K562 (cell line): ENCODE data around the gene RPS2. TPM values are rescaled to one million over a fixed set of nuclear protein-coding genes. Genes with fewer than 3 reads are reported as not detected.
A peak's percentile ranks its signal among the peaks of the same experiment; 100 is the strongest.

Source experiments
- ATAC-seq: fragments of 200-7000 bp; cut with Tn5 transposase; 3 replicates; pipeline ENCODE4 v1.9.1; 2020; ENCODE audit warnings: moderate library complexity
- BruUV-seq: library from RNA; stranded (reverse); fragments of 400-500 nt; replicated peaks from 2 replicates; lab custom pipeline; 2021; lab: Mats Ljungman, UMichigan
- CTCF ChIA-PET: fragments of 300-600 bp; formaldehyde crosslinking; extraction: SDS; loops from one replicate; lab custom pipeline; 2021; ENCODE audit warnings: low intra/inter-chr PET ratio; lab: Yijun Ruan, JAX
- POLR2A ChIA-PET: fragments of 300-600, 350-650 bp; sonication (Branson Sonifier 250); formaldehyde crosslinking; extraction: SDS; loops from one replicate; lab custom pipeline; 2021; ENCODE audit warnings: antibody characterized with exemption, inconsistent platforms; lab: Yijun Ruan, JAX
- DNase-seq, 4 experiments: peaks; one replicate each; pipeline versions ENCODE4 v3.0.0 to v3.0.0-alpha.2; 2011 to 2018; ENCODE audit warnings: low spot score in 3 of 4, mixed read lengths in 3 of 4; ENCODE audit errors: extremely low read depth in 1 of 4
- FAIRE-seq: peaks from 2 replicates; lab custom pipeline; 2011; peaks lifted over from hg19 to GRCh38; lab: Jason Lieb, UNC
- H2AFZ ChIP-seq: 2 replicates; pipeline ENCODE4 v1.6.0; 2011; ENCODE audit warnings: low read depth, low read length, control low read depth, inconsistent platforms
- H3K27ac ChIP-seq: fragments of 200-600 bp; 3 replicates; pipeline ENCODE4 v1.8.0; 2011; ENCODE audit warnings: low read depth, mild to moderate bottlenecking, control low read depth, inconsistent platforms, low read length, moderate library complexity, mixed read lengths; ENCODE audit errors: extremely low read depth
- H3K27me3 ChIP-seq, 2 experiments: fragments of 300-600 bp in 1 of 2; 2 replicates in 1 of 2; 3 replicates in 1 of 2; pipeline versions ENCODE4 v1.6.0 to v1.8.0; 2011; ENCODE audit warnings: inconsistent platforms in 2 of 2, low read length in 2 of 2, mild to moderate bottlenecking in 1 of 2, mixed read lengths in 1 of 2, moderate library complexity in 1 of 2; ENCODE audit not compliant: control insufficient read depth in 2 of 2, insufficient read depth in 2 of 2
- H3K36me3 ChIP-seq: fragments of 300-600 bp; 3 replicates; pipeline ENCODE4 v1.8.0; 2011; ENCODE audit warnings: mild to moderate bottlenecking, low read length, inconsistent platforms; ENCODE audit not compliant: control insufficient read depth, insufficient read depth
- H3K4me1 ChIP-seq, 2 experiments: fragments of 200-600 bp in 1 of 2; replicated peaks in 1 of 2; 2 replicates in 1 of 2; 3 replicates in 1 of 2; pipeline versions ENCODE4 v1.5.1 to v1.8.0; 2011; ENCODE audit warnings: inconsistent platforms in 2 of 2, low read length in 2 of 2, mild to moderate bottlenecking in 1 of 2, mixed read lengths in 1 of 2, moderate library complexity in 1 of 2; ENCODE audit not compliant: control insufficient read depth in 2 of 2, insufficient read depth in 2 of 2
- H3K4me2 ChIP-seq: 2 replicates; pipeline ENCODE4 v1.6.1; 2011; ENCODE audit warnings: low read length, control low read depth, inconsistent platforms, mixed read lengths; ENCODE audit not compliant: insufficient read depth
- H3K4me3 ChIP-seq: fragments of 200-600 bp; sonication (generic), shearing (Covaris generic); 2 replicates; pipeline ENCODE4 v1.5.1; 2016; ENCODE audit warnings: control low read depth, inconsistent platforms
- H3K79me2 ChIP-seq: fragments of 200-600 bp; 3 replicates; pipeline ENCODE4 v1.8.0; 2011; ENCODE audit warnings: low read length, inconsistent platforms; ENCODE audit not compliant: control insufficient read depth, insufficient read depth
- H3K9ac ChIP-seq, 2 experiments: 2 replicates each; pipeline versions ENCODE4 v1.6.0 to v1.6.1; 2011; ENCODE audit warnings: low read depth in 2 of 2, low read length in 2 of 2, control low read depth in 1 of 2, inconsistent platforms in 1 of 2, mild to moderate bottlenecking in 1 of 2, mixed read lengths in 1 of 2; ENCODE audit not compliant: insufficient read depth in 1 of 2
- H3K9me1 ChIP-seq: one replicate; pipeline ENCODE4 v1.6.0; 2011; ENCODE audit warnings: inconsistent platforms, mild to moderate bottlenecking, low read length, moderate library complexity; ENCODE audit not compliant: control insufficient read depth, insufficient read depth
- H3K9me3 ChIP-seq: replicated peaks from 2 replicates; pipeline ENCODE4 v1.5.1; 2011; ENCODE audit warnings: low read depth, low read length, inconsistent platforms; ENCODE audit not compliant: control insufficient read depth, insufficient read depth
- H4K20me1 ChIP-seq: replicated peaks from 2 replicates; pipeline ENCODE4 v1.6.1; 2011; ENCODE audit warnings: low read length, inconsistent platforms, mixed read lengths; ENCODE audit not compliant: control insufficient read depth, insufficient read depth
- CGGBP1 ChIP-seq: fragments of 250-450 bp; sonication (Bioruptor Pico); IDR thresholded peaks from 2 replicates; pipeline ENCODE4 v1.9.0; 2021; ENCODE audit warnings: mild to moderate bottlenecking
- CLOCK ChIP-seq: fragments of 250-450 bp; sonication (Bioruptor Pico); IDR thresholded peaks from 2 replicates; pipeline ENCODE4 v1.4.0; 2020; ENCODE audit warnings: mild to moderate bottlenecking, moderate library complexity, borderline replicate concordance
- E4F1 ChIP-seq: fragments of 250-450 bp; sonication (Bioruptor Pico); IDR thresholded peaks from 2 replicates; pipeline ENCODE4 v1.5.0; 2021; ENCODE audit warnings: mild to moderate bottlenecking, borderline replicate concordance
- KLF16 ChIP-seq: IDR thresholded peaks from 2 replicates; pipeline ENCODE4 v1.6.1; 2016; ENCODE audit warnings: antibody characterized with exemption
- NFYB ChIP-seq: IDR thresholded peaks from 2 replicates; pipeline ENCODE4 v1.6.1; 2011; ENCODE audit warnings: mild to moderate bottlenecking, moderate library complexity; ENCODE audit not compliant: insufficient read length; ENCODE audit errors: extremely low read depth
- PRPF4 ChIP-seq: fragments of 200-400 bp; formaldehyde crosslinking; IDR thresholded peaks from one replicate; pipeline ENCODE4 v1.6.1; 2017; ENCODE audit warnings: low read length, low read depth, mild to moderate bottlenecking; ENCODE audit not compliant: insufficient read depth, poor library complexity, severe bottlenecking
- RHOXF2B ChIP-seq: fragments of 250-450 bp; sonication (Bioruptor Pico); conservative IDR thresholded peaks from 2 replicates; pipeline ENCODE4 v1.5.1; 2021
- STAT5A ChIP-seq: IDR thresholded peaks from 2 replicates; pipeline ENCODE4 v1.6.1; 2012; ENCODE audit warnings: low read length, inconsistent platforms, borderline replicate concordance
- SUPT5H ChIP-seq: fragments of 450-650 bp; IDR thresholded peaks from 2 replicates; pipeline ENCODE4 v1.6.1; 2016
- ZBTB34 ChIP-seq: fragments of 250-450 bp; sonication (Bioruptor Pico); IDR thresholded peaks from 2 replicates; pipeline ENCODE4 v1.8.0; 2021; ENCODE audit warnings: mild to moderate bottlenecking, moderate library complexity
- ZNF140 ChIP-seq: fragments of 250-450 bp; sonication (Bioruptor Pico); IDR thresholded peaks from 2 replicates; pipeline ENCODE4 v1.8.0; 2021; ENCODE audit warnings: moderate library complexity, mild to moderate bottlenecking, inconsistent platforms
- ZNF175 ChIP-seq: fragments of 200-800 bp; sonication (Bioruptor generic); IDR thresholded peaks from 2 replicates; pipeline ENCODE4 v1.6.1; 2016; ENCODE audit warnings: low read depth, mild to moderate bottlenecking, missing genetic modification characterization, missing compliant biosample characterization
- ZNF780A ChIP-seq: fragments of 250-450 bp; sonication (Bioruptor Pico); IDR thresholded peaks from 2 replicates; pipeline ENCODE4 v1.5.0; 2021; ENCODE audit warnings: mild to moderate bottlenecking
- WGBS: fragments of 100-300 bp; shearing (Covaris generic); methylation state at CpG from one replicate; pipeline ENCODE4 v1.1.6; 2016; ENCODE audit warnings: low coverage, mixed read lengths; ENCODE audit not compliant: insufficient coverage; ENCODE audit errors: missing lambda C conversion rate; 5-methylcytosine and 5-hydroxymethylcytosine counted together
- in situ Hi-C: fragments of 300-500 bp; cut with MboI; formaldehyde crosslinking; loops from 4 replicates; pipeline ENCODE4 v1.15.0; 2018; ENCODE audit warnings: inconsistent platforms, mixed read lengths
- intact Hi-C: fragments of 100-400 bp; cut with micrococcal nuclease; formaldehyde crosslinking; loops from 2 replicates; pipeline ENCODE4 v1.14.2; 2022
- polyA plus RNA-seq, 8 experiments: library from polyadenylated mRNA; depleted of rRNA in 4 of 8; stranded (reverse) in 5 of 8; unstranded in 3 of 8; fragments of >200 nt; fragmentation: Nextera tagmentation in 2 of 8; fragmentation: Illumina TruSeq in 1 of 8; extraction: Ambion mirVana in 2 of 8; extraction: Trizol in 1 of 8; gene quantifications; 2 replicates each; pipeline versions ENCODE4 v1.2.1 to v1.2.3, GENCODE V29; 2011 to 2014; ENCODE audit warnings: inconsistent platforms in 1 of 8, missing spikeins in 1 of 8
- total RNA-seq, 7 experiments: library from RNA; depleted of rRNA in 6 of 7; stranded (reverse); fragments of >200 nt in 6 of 7; fragmentation: Illumina TruSeq in 2 of 7; extraction: Trizol in 2 of 7; gene quantifications; 2 replicates each; pipeline versions ENCODE4 v1.2.1 to v1.2.3, GENCODE V29; 2011 to 2021; ENCODE audit warnings: low replicate concordance in 1 of 7

RPS2 gene
- total and polyA plus RNA-seq, 9 of the 15 experiments (the other 6 are each of a cell fraction or from before 2014, with no cell fraction given), result 834 to 4,794 (median 3,793) TPM

- Histone ChIP-seq H2AFZ (no peak overlapping the region), H3K36me3 (peaks cover 59% of the 10 kb centered on the region; the same call in 2 of the 3 replicates), H3K4me2 (no peak overlapping the region), H3K79me2 (peaks cover 38% of the 10 kb centered on the region), H3K9ac (peak overlapping the region in 1 of 2 experiments; percentile 56; a peak in 2 of 4 replicates), H4K20me1 (no peaks in the 10 kb centered on the region), H3K27ac (no peak overlapping the region), H3K9me1 (no peaks in the 10 kb centered on the region), H3K4me3 (no peak overlapping the region), H3K4me1 (peaks cover 7 to 80% of the 10 kb centered on the region in 2 experiments; a peak in 4 of 5 replicates), H3K9me3 (no peaks in the 10 kb centered on the region), H3K27me3 (no peaks in the 10 kb centered on the region)
- POLR2A ChIA-PET, result interaction anchor here (0.6 to 1.8 kb wide), 5 partner anchors 8 to 113 kb away, joined by 3 to 10 read pairs (median 3); partner anchors contain the start of gene RPS2
- ATAC-seq (no peak), DNase-seq (no peak), FAIRE-seq (no peak)
- TF ChIP-seq ZNF780A (CRISPR knock-in tag) (no peak), STAT5A (no peak), SUPT5H (no peak), NFYB (no peak), CGGBP1 (CRISPR knock-in tag) (no peak), RHOXF2B (CRISPR knock-in tag) (no peak), CLOCK (CRISPR knock-in tag) (no peak), ZBTB34 (CRISPR knock-in tag) (no peak), ZNF175 (CRISPR knock-in tag) (no peak), ZNF140 (CRISPR knock-in tag) (no peak), KLF16 (no peak), E4F1 (no peak), PRPF4 (no peak)
- in situ Hi-C loops, result no loop called here
- WGBS, result 96% methylated on average over 37 of the region's 42 CpGs
- intact Hi-C loops, result no loop called here
- CTCF ChIA-PET, result no interaction called here
- no TSS peak for BruUV-seq
These were observed 9.8 kb upstream of the RPS2 start for GRCh38 chr16:1974157-1975070.
